NCI-H748 treated with DMSO at 0.1 percent for 48 hours (cell line): ENCODE data around the gene PHYKPL.
"Not testable (repeated sequence)": the region's sequence is repeated elsewhere in the genome, so short reads cannot be mapped to it uniquely, and the experiment has no call there.

Experiments
- DNase-seq: peaks from one replicate; lab custom pipeline; 2025; lab: John Stamatoyannopoulos, UW

PHYKPL gene

GRCh38 chr5:178264044-178264443 is 31.4 kb upstream of the PHYKPL start:
- DNase-seq, result no peak

DNA sequence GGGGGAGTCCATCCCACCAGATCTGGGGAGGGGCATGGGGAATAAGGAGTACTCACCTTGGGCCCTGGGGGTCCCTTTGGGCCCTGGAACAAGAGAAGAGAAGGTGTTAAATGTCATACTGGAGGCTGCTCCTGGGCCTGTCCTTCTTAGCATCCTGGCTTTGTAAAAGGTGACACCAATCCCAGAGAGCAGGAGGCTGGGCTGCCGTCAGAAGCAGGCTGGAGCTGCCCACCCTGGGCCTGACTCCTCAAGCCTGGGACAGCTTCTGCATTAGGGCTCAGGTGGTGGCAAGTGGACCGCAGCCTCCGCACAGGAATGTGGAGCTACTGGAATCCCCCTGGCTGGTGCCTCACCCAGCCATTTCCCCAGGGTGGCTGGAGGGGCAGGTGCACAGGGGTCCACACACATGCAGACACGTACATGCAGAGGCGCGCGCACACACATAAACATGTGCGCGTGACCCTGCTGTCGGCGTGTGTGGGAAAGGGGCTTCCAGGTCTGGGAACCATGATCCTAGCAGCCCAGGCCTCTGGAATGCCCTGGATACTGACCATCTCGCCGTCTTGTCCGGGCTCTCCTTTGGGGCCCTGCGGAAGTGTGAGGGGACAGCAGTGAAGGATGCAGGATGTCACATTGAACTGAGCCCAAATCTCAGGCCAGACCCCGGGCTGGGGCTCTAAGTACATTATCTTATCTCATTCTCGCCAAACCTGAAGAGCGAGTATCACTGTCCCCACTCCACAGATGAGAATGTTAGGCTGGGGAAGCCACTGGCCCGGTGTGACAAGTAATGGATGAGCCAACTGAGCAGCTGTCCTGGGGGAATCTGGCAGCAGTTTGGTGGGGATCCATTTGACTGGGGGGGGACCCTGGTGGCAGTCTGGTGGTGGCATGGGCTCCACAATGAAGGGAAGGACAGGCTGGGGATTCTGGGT is 29.3 kb upstream of the PHYKPL start:
- no peak for DNase-seq

DNA sequence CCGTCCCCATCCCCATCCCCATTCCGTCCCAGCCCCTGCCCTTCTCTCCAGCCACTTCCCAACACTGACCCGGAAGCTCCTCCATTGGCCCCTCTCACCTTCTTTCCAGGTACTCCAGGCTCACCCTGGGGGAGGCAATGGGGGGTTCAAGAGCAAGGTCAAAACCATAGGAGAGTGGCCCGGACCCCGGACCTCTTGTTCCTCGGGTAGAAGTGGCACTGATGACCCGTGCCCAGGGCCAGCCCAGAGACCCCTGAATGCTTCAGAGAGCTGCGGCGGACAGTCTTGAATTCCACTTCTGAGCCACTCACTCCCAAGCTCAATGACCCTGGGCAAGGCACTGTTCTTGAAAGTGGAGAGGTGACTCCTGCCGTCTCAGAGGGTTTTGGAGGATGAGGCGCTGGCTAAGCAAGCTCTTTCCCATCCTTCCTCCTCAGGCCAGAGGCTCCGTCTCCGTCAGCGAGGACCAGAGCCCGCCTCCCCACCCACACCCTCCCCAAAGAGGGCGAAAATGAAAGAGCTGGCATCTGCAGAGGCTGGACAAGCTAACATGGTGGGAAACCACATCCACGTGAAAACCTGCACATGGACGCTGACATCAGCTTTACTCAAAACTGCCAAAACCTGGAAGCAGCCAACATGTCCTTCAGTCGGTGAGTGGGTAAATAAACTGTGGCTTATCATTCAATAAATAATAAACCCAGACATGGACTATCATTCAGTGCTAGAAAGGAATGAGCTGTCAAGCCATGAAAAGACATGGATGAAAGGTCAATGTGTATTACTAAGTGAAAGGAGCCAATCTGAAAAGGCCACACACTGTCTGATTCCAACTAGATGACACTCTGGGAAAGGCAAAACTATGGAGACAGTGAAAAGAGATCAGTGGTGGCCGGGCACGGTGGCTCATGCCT is 27.3 kb upstream of the PHYKPL start:
- no peak for DNase-seq

GRCh38 chr5:178257650-178258049 is 25.0 kb upstream of the PHYKPL start:
- DNase-seq, result no peak

- no peak for DNase-seq
Observed at GRCh38 chr5:178256746-178257145, 24.1 kb upstream of the PHYKPL start.

- DNase-seq, result not testable (repeated sequence)
Observed at GRCh38 chr5:178253632-178254031, 21.0 kb upstream of the PHYKPL start.

GRCh38 chr5:178252258-178252657 is 19.7 kb upstream of the PHYKPL start:
- no peak for DNase-seq

- no peak for DNase-seq
Observed at GRCh38 chr5:178250263-178250662, 17.7 kb upstream of the PHYKPL start.

DNA sequence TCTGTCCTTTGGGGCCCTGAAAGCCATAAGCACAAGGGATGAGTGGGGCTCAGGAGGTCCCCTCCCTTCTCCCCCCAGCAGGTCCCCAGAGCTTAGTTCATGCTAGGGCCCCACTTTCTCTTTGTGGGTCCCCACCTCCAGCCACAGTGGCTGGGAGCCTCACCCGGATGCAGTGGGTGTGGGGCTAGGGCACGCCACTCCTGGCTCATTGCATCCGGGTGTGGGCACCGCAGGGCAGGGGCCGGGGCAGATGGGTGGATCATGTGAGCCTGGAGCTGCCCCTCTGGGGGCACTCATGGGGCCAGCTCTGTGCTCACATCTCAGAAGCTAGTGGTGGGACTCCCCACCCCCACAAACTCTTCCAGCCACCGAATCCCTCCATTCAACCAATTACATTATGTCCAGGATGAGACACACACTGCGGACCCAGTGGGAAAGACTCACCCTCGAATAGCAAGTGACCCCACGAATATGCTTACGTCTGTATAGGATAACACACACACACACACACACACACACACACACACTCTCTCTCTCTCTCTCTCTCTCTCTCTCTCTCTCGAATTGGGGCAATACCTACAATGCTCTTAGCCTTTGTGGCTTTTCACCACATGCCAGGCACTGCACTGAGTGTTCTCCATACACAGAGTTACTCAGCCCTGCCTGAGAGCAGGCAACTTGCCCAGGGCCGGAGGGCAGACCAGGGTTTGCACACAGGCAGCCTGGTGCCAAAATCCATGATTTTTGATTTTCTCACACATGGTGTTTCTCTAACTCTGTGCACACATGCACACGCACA is 16.8 kb upstream of the PHYKPL start:
- no peak for DNase-seq

- DNase-seq, result no peak
Observed at GRCh38 chr5:178248750-178249149, 16.1 kb upstream of the PHYKPL start.

GRCh38 chr5:178247481-178248456 is 15.2 kb upstream of the PHYKPL start:
- no peak for DNase-seq

- no peak for DNase-seq
Observed at GRCh38 chr5:178246624-178247279, 14.2 kb upstream of the PHYKPL start.

- no peak for DNase-seq
Observed at GRCh38 chr5:178245389-178245788, 12.8 kb upstream of the PHYKPL start.

DNA sequence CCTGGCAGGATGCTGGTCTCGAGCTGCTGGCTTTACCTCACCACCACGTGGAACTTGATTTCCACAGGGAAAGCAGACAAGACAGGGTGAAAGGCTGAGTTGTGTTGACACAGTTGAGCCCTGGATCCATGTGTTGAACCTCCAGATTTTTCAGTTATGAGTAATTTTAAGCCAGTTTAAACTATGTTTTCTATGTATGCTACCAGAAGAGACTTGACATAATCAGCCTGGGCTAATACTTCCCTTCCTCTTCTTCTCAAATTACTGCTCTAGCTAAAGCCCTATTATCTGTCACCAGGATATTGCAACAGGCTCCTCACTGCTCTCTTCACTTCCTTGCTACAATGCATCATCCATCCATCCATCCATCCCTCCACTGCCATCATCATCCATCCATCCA is 12.0 kb upstream of the PHYKPL start:
- DNase-seq, result no peak

DNA sequence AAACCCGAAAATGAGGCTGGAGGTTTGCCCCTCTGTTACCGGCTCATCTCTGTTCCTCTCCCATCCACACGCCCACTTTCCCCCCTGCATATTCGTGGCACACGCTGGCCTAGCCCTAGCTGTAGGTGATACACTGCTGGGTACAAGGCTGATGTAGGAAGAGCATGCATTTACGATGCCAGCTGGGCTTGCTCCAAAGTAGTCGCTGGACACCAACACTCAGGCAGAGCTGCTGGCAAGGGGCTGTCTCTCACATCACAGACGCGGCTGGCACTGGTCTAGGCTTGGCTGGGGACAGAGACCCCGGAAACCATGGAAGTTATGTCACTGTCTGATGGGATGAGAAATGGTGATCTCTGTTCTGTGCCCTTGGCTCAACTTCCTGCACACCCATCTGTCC is 9.8 kb upstream of the PHYKPL start:
- no peak for DNase-seq

DNA sequence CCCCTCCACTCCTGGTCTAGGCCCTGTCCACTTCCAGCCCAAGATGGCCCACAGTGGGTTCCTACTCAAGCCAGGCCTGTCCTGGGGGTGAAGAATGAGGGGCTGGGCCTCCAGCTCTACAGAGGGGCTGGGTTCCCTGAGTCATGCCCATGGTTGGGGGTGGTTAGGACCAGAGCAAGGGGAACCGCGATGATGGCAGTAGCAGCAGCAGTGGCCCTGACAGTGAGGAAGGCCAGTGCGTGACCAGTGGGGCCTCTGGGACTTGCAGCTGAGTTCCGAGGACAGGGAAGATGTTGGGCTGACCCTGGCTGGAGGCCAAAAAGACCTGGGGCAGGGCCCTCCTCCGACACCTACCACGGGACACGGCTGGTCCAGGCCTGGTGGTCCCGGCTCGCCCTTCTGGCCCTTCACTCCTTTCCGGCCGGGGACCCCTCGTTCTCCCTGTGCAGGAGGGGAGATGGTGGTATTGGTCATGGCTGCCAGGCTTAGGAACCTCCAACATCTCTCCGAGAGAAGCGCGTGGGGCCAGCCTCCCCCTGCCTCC is 9.2 kb upstream of the PHYKPL start:
- DNase-seq, result no peak

DNA sequence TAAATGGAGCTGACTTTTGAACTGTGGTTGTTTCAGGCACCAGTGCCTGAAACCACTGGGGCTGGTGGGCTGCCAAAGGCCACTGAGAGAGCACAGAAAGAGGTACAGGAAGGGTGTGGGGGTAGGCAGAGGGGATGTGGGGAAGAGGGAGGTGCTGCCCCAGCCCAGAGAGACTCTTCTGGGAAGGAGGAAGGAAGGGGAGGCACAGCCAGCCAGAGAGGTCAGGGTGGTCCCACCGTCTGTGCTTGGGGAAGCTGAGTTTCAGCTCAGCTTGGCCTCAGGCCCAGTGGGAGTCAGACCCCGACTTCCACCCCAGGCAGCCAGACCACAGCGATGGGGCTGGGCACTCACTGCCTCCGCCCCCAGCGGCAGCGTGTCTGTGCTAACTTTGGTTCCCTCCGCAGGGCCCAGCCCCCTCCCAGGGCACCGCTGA is 8.6 kb upstream of the PHYKPL start:
- no peak for DNase-seq

DNA sequence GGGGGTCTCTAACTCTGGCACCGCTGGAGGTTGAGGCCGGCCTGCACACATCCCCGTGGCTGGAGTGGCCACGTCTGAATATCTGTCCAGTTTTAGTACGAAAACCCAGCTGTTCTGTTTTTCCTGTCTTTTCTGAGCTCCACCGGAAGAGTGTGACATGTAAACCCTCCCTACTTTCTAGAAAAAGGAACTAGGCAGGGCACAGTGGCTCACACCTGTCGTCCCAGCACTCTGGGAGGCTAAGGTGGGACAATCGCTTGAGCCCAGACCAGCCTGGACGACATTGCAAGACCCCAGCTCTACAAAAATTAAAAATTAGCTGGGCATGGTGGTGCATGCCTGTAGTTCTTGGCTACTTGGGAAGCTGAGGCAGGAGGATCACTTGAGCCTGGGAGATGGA is 8.2 kb upstream of the PHYKPL start:
- no peak for DNase-seq

DNA sequence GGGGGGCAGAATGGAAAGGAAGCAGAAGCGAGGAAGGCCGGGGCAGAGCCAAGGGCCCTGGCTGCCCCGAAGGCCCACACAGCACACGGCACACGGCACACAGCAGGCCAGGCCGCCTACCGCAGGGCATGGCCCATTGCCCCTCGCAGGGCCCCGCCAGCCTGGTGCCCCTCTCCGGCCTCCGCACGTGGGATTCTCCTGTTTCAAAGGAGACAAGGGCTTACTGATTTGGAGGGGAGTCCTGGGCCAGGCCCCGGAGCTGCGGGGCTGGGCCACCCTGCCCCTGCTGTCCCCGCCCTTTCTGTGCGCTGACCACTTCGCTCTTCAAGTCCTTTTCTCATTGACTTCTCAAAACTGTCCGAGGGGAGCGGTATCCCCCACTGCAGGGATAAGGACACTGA is 7.7 kb upstream of the PHYKPL start:
- no peak for DNase-seq
